ENCODE measurements around the gene RAB5IF. TPM values are rescaled to one million over a fixed set of nuclear protein-coding genes. Genes with fewer than 3 reads are reported as not detected.

Gene RAB5IF
- total and polyA plus RNA-seq, 2 of the 8 experiments (the other 6 are each of a cell fraction or from before 2014, with no cell fraction given), result 95.5 to 148 TPM

GRCh38 chr20:36624068-36624943 is 18.7 kb downstream of the RAB5IF start:
- Histone ChIP-seq H4K8ac (ENCODE audit: extremely low read depth, insufficient read depth, low read length) (peak overlapping the region; percentile 71; the same call in 1 of the 2 replicates), H2BK5ac (ENCODE audit: low read depth, low read length) (0 out of 2 replicates have a peak overlapping the region, but pooled peaks have one; percentile 9), H3K79me2 (ENCODE audit: control insufficient read depth in 1 of 2, insufficient read depth in 2 of 2, low read length in 2 of 2) (no peaks in the 10 kb centered on the region), H2AK5ac (ENCODE audit: low read depth, low read length) (no peak overlapping the region), H4K5ac (ENCODE audit: insufficient read length, low read depth, low read length) (no peak overlapping the region), H3K79me1 (ENCODE audit: low read depth, low read length) (no peaks in the 10 kb centered on the region), H2BK120ac (replicated peaks; ENCODE audit: low read depth, low read length) (no peak overlapping the region), H4K20me1 (replicated peaks in 1 of 2; ENCODE audit: control insufficient read depth in 1 of 2, insufficient read depth in 2 of 2, low read length in 2 of 2) (no peaks in the 10 kb centered on the region), H3K23me2 (ENCODE audit: low read depth, low read length) (no peaks in the 10 kb centered on the region; the same call in 1 of the 2 replicates), H3K18ac (ENCODE audit: extremely low read depth, low read length) (no peak overlapping the region), H2BK15ac (ENCODE audit: low read length) (no peak overlapping the region), H3K9ac (replicated peaks in 1 of 4; ENCODE audit: extremely low read depth in 1 of 4, low read depth in 3 of 4, low read length in 3 of 4) (no peak overlapping the region; a peak in 2 of 7 replicates), H3K56ac (replicated peaks; ENCODE audit: insufficient read length, low read depth, low read length) (no peak overlapping the region), H3K4me3 (ENCODE audit: extremely low read depth in 1 of 4, insufficient read depth in 2 of 4, low read depth in 3 of 4, low read length in 4 of 4) (no peak overlapping the region), H3K4me1 (replicated peaks in 1 of 4; ENCODE audit: control insufficient read depth in 3 of 4, insufficient read depth in 4 of 4, low read length in 3 of 4) (peaks cover 0 to 4% (median 1%) of the 10 kb centered on the region in 4 experiments; a peak in 3 of 7 replicates), H3K27ac (ENCODE audit: low read depth, low read length) (no peak overlapping the region), H3K23ac (ENCODE audit: insufficient read length) (no peak overlapping the region), H3K36me3 (ENCODE audit: control insufficient read depth in 2 of 4, insufficient read depth in 4 of 4, low read length in 3 of 4) (no peaks in the 10 kb centered on the region), H3K4me2 (ENCODE audit: insufficient read depth in 1 of 2, low read depth in 2 of 2, low read length in 2 of 2) (no peak overlapping the region), H3K14ac (ENCODE audit: insufficient read length) (no peak overlapping the region), H3K4ac (replicated peaks; ENCODE audit: insufficient read length, low read depth, low read length) (no peak overlapping the region), H4K91ac (replicated peaks; ENCODE audit: insufficient read length, low read length) (no peak overlapping the region), H2BK20ac (ENCODE audit: low read length) (no peak overlapping the region), H2AFZ (ENCODE audit: low read length) (peak overlapping the region; percentile 90; the same call in 1 of the 2 replicates), H3K9me3 (ENCODE audit: insufficient read depth in 2 of 2, low read depth in 1 of 2, low read length in 1 of 2) (no peaks in the 10 kb centered on the region), H2BK12ac (ENCODE audit: low read depth, low read length) (no peak overlapping the region), H3K27me3 (replicated peaks in 1 of 4; ENCODE audit: control insufficient read depth in 3 of 4, extremely low read depth in 1 of 4, insufficient read depth in 3 of 4, low read length in 3 of 4) (no peaks in the 10 kb centered on the region)
- POLR2A ChIA-PET (ENCODE audit: partially characterized antibody), result interaction anchor here (1.2 to 1.6 kb wide), 3 partner anchors 10 to 54 kb away, joined by 3 to 5 read pairs (median 5); no protein-coding TSS in a partner anchor
- TF ChIP-seq BACH1 (IDR thresholded peaks at IDR 0.05; ENCODE audit: low read length) (no peak), ASH2L (IDR thresholded peaks at IDR 0.05; ENCODE audit: low read length) (peak; percentile 67), RFX5 (IDR thresholded peaks at IDR 0.05; ENCODE audit: borderline replicate concordance, low read depth, low read length) (no peak), SUZ12 (IDR thresholded peaks at IDR 0.05; ENCODE audit: low read length) (no peak), RAD21 (IDR thresholded peaks at IDR 0.05 in 1 of 2, conservative IDR thresholded peaks at IDR 0.05 in 1 of 2; ENCODE audit: low read depth in 2 of 2, low read length in 2 of 2) (0 out of 4 replicates have a peak, but pooled peaks of 1 of the 2 experiments have one; percentile 12)
- FAIRE-seq (no peak), DNase-seq (ENCODE audit: low read depth in 1 of 2, low spot score in 2 of 2) (no peak)
- WGBS, 2 experiments (ENCODE audit: extremely low coverage in 1 of 2, insufficient coverage in 1 of 2, insufficient read length in 1 of 2, insufficient replicate concordance in 2 of 2, low coverage in 1 of 2, low lambda C conversion rate in 2 of 2, missing lambda C conversion rate in 1 of 2), result 83% methylated on average over 14 of the region's 14 CpGs; no CpG with 5 or more reads in 1 of the 2 experiments
- CTCF ChIA-PET (ENCODE audit: partially characterized antibody), result interaction anchor here (0.7 to 3.7 kb wide), 8 partner anchors 9 to 105 kb away, joined by 3 to 30 read pairs (median 3); no protein-coding TSS in a partner anchor
